ENCODE measurements around the gene NUDT1. TPM values are rescaled to one million over a fixed set of nuclear protein-coding genes. Genes with fewer than 3 reads are reported as not detected.

NUDT1 gene

Small RNA genes lying within 50 kb of the gene (microRNA-seq; reads per million reads assigned to microRNA genes)
- gene MIR6836: not detected
